MM.1S (cell line): ENCODE data around the gene CCDC198.

Experiments used
- DNase-seq: peaks from one replicate; pipeline ENCODE4 v3.0.0-alpha.2; 2015
- H2AFZ ChIP-seq: fragments of 300-600 bp; sonication (generic); 2 replicates; pipeline ENCODE4 v1.6.0; 2016; ENCODE audit warnings: antibody characterized with exemption, low read length
- H3F3A ChIP-seq: fragments of 300-600 bp; sonication (generic); 2 replicates; pipeline ENCODE4 v1.6.1; 2016; ENCODE audit warnings: mild to moderate bottlenecking, antibody characterized with exemption, low read length, moderate library complexity, mixed read lengths; ENCODE audit not compliant: insufficient read depth
- H3K27ac ChIP-seq: fragments of 300-600 bp; sonication (generic); 2 replicates; pipeline ENCODE4 v1.5.1; 2016; ENCODE audit warnings: mild to moderate bottlenecking, low read length
- H3K27me3 ChIP-seq: fragments of 300-600 bp; sonication (generic); replicated peaks from 2 replicates; pipeline ENCODE4 v1.6.0; 2016; ENCODE audit warnings: low read length; ENCODE audit not compliant: insufficient read depth
- H3K36me3 ChIP-seq: fragments of 300-600 bp; sonication (generic); replicated peaks from 2 replicates; pipeline ENCODE4 v1.6.1; 2016; ENCODE audit warnings: mild to moderate bottlenecking, low read length, mixed read lengths; ENCODE audit not compliant: insufficient read depth
- H3K4me1 ChIP-seq: fragments of 300-600 bp; sonication (generic); 2 replicates; pipeline ENCODE4 v1.6.1; 2016; ENCODE audit warnings: low read length, mixed read lengths
- H3K4me2 ChIP-seq: fragments of 300-600 bp; sonication (generic); 2 replicates; pipeline ENCODE4 v1.6.0; 2016; ENCODE audit warnings: low read depth, low read length
- H3K4me3 ChIP-seq: fragments of 300-600 bp; sonication (generic); 2 replicates; pipeline ENCODE4 v1.5.1; 2016; ENCODE audit warnings: low read length, mixed read lengths
- H3K79me2 ChIP-seq: fragments of 300-600 bp; sonication (generic); 2 replicates; pipeline ENCODE4 v1.6.1; 2016; ENCODE audit warnings: mixed run types, low read length, mixed read lengths
- H3K9ac ChIP-seq: fragments of 300-600 bp; sonication (generic); 2 replicates; pipeline ENCODE4 v1.6.1; 2016; ENCODE audit warnings: low read length, mixed read lengths
- H3K9me2 ChIP-seq: fragments of 300-600 bp; sonication (generic); replicated peaks from 2 replicates; pipeline ENCODE4 v1.6.1; 2016; ENCODE audit warnings: mild to moderate bottlenecking, low read length, mixed read lengths; ENCODE audit not compliant: insufficient read depth
- H3K9me3 ChIP-seq: fragments of 300-600 bp; sonication (generic); replicated peaks from 2 replicates; pipeline ENCODE4 v1.6.1; 2016; ENCODE audit warnings: mild to moderate bottlenecking, low read length, mixed read lengths; ENCODE audit not compliant: insufficient read depth
- H4K20me1 ChIP-seq: fragments of 300-600 bp; sonication (generic); 2 replicates; pipeline ENCODE4 v1.6.1; 2016; ENCODE audit warnings: mild to moderate bottlenecking, low read length, moderate library complexity, mixed read lengths; ENCODE audit not compliant: insufficient read depth
- CTCF ChIP-seq: fragments of 300-600 bp; sonication (generic); IDR thresholded peaks from 2 replicates; pipeline ENCODE4 v1.5.1; 2016; ENCODE audit warnings: antibody characterized with exemption, low read length, mixed read lengths
- EZH2 ChIP-seq: fragments of 300-600 bp; sonication (generic); optimal IDR thresholded peaks from 2 replicates; pipeline ENCODE3; 2017; ENCODE audit warnings: low read depth, mild to moderate bottlenecking, antibody characterized with exemption, low read length, mixed read lengths
- EZH2phosphoT487 ChIP-seq: fragments of 300-600 bp; sonication (generic); IDR thresholded peaks from 2 replicates; pipeline ENCODE4 v1.6.1; 2018; ENCODE audit warnings: antibody characterized with exemption, low read length

CCDC198 gene

GRCh38 chr14:57526942-57527341, 33.3 kb upstream of the CCDC198 start:
- no peaks in the 10 kb centered on the region for H3K36me3 ChIP-seq
- no peaks in the 10 kb centered on the region for H3K4me1 ChIP-seq
- no peak overlapping the region for H3K4me3 ChIP-seq
- H4K20me1 ChIP-seq, result no peaks in the 10 kb centered on the region
- no peaks in the 10 kb centered on the region for H3F3A ChIP-seq
- DNase-seq, result no peak
- no peak overlapping the region for H3K9ac ChIP-seq
- H3K9me3 ChIP-seq, result no peaks in the 10 kb centered on the region
- no peak overlapping the region for H3K27ac ChIP-seq
- no peaks in the 10 kb centered on the region for H3K27me3 ChIP-seq
- no peak overlapping the region for H2AFZ ChIP-seq
- H3K79me2 ChIP-seq, result no peaks in the 10 kb centered on the region
- no peak for TF ChIP-seq EZH2
- TF ChIP-seq CTCF, result no peak
- TF ChIP-seq EZH2phosphoT487, result no peak
- H3K9me2 ChIP-seq, result no peaks in the 10 kb centered on the region
- H3K4me2 ChIP-seq, result no peak overlapping the region

GRCh38 chr14:57519043-57519442, 25.4 kb upstream of the CCDC198 start:
- Histone ChIP-seq H3K9ac (no peak overlapping the region), H3K27me3 (no peaks in the 10 kb centered on the region), H3K9me3 (no peaks in the 10 kb centered on the region), H3K27ac (no peak overlapping the region), H3K9me2 (no peaks in the 10 kb centered on the region), H2AFZ (no peak overlapping the region), H3K4me2 (no peak overlapping the region), H3K36me3 (no peaks in the 10 kb centered on the region), H3K4me3 (no peak overlapping the region), H3K4me1 (no peaks in the 10 kb centered on the region), H3F3A (no peaks in the 10 kb centered on the region), H3K79me2 (no peaks in the 10 kb centered on the region), H4K20me1 (no peaks in the 10 kb centered on the region)
- DNase-seq, result no peak
- TF ChIP-seq CTCF, result no peak
- no peak for TF ChIP-seq EZH2
- TF ChIP-seq EZH2phosphoT487, result no peak

GRCh38 chr14:57512220-57512619, 18.6 kb upstream of the CCDC198 start:
- DNase-seq, result no peak
- no peaks in the 10 kb centered on the region for H3K27me3 ChIP-seq
- H3K4me3 ChIP-seq, result no peak overlapping the region
- H3K9me2 ChIP-seq, result no peaks in the 10 kb centered on the region
- no peak overlapping the region for H2AFZ ChIP-seq
- no peak overlapping the region for H3K27ac ChIP-seq
- H3K79me2 ChIP-seq, result no peaks in the 10 kb centered on the region
- no peaks in the 10 kb centered on the region for H3K9me3 ChIP-seq
- H3F3A ChIP-seq, result no peaks in the 10 kb centered on the region
- no peak overlapping the region for H3K9ac ChIP-seq
- no peak for TF ChIP-seq EZH2phosphoT487
- TF ChIP-seq CTCF, result no peak
- TF ChIP-seq EZH2, result no peak
- H4K20me1 ChIP-seq, result no peaks in the 10 kb centered on the region
- H3K4me1 ChIP-seq, result no peaks in the 10 kb centered on the region
- no peak overlapping the region for H3K4me2 ChIP-seq
- no peaks in the 10 kb centered on the region for H3K36me3 ChIP-seq

- no peaks in the 10 kb centered on the region for H3K9me2 ChIP-seq
- no peak overlapping the region for H2AFZ ChIP-seq
- no peak for DNase-seq
- H3K27ac ChIP-seq, result no peak overlapping the region
- no peaks in the 10 kb centered on the region for H3K27me3 ChIP-seq
- no peaks in the 10 kb centered on the region for H3K4me1 ChIP-seq
- H3K36me3 ChIP-seq, result no peaks in the 10 kb centered on the region
- no peaks in the 10 kb centered on the region for H3K9me3 ChIP-seq
- TF ChIP-seq EZH2phosphoT487 (no peak), EZH2 (no peak), CTCF (no peak)
- H3K79me2 ChIP-seq, result no peaks in the 10 kb centered on the region
- H3K4me3 ChIP-seq, result no peak overlapping the region
- H3K4me2 ChIP-seq, result no peak overlapping the region
- no peaks in the 10 kb centered on the region for H3F3A ChIP-seq
- no peaks in the 10 kb centered on the region for H4K20me1 ChIP-seq
- H3K9ac ChIP-seq, result no peak overlapping the region
These were observed 15.1 kb upstream of the CCDC198 start for GRCh38 chr14:57508756-57509155.
